C4-2B (cell line): ENCODE measurements around the gene MAPK8IP2.

Source experiments
- CTCF ChIP-seq: fragments of 450-650 bp; conservative IDR thresholded peaks from 2 replicates; pipeline ENCODE4 v1.5.1; 2017; ENCODE audit warnings: mild to moderate bottlenecking
- ZFX ChIP-seq: fragments of 450-650 bp; IDR thresholded peaks from 2 replicates; pipeline ENCODE4 v1.6.1; 2017

GRCh38 chr22:50561401-50562358, 38.9 kb upstream of the MAPK8IP2 start:
- TF ChIP-seq CTCF: no peak
- TF ChIP-seq ZFX: no peak
